ENCODE results near the gene PHYH.

GRCh38 chr10:13291821-13292773 is 7.8 kb downstream of the PHYH start:
- TF ChIP-seq CTCF (IDR thresholded peaks at IDR 0.05; ENCODE audit: low read depth, low read length, missing input control) (no peak), ATF3 (IDR thresholded peaks at IDR 0.05) (no peak), GABPA (IDR thresholded peaks at IDR 0.05 in 1 of 2, conservative IDR thresholded peaks at IDR 0.05 in 1 of 2) (no peak), EGR1 (IDR thresholded peaks at IDR 0.05; ENCODE audit: low read depth in 2 of 2) (no peak)

Data from liver (tissue), 3 donors.